Smooth muscle cell (in vitro differentiated cells): ENCODE measurements around the gene GRM4. TPM values are rescaled to one million over a fixed set of nuclear protein-coding genes. Genes with fewer than 3 reads are reported as not detected.

ENCODE experiments used
- DNase-seq: peaks from one replicate; lab custom pipeline; 2025; ENCODE audit not compliant: unreplicated experiment; lab: John Stamatoyannopoulos, UW
- H2AFZ ChIP-seq: fragments of 200-600 bp; sonication (generic); 2 replicates; pipeline ENCODE4 v1.6.0; 2016; ENCODE audit warnings: antibody characterized with exemption, low read depth, mild to moderate bottlenecking
- H3F3A ChIP-seq: fragments of 200-600 bp; sonication (generic); 2 replicates; pipeline ENCODE4 v1.6.0; 2017; ENCODE audit warnings: antibody characterized with exemption, low read depth
- H3K27ac ChIP-seq: fragments of 200-600 bp; sonication (generic); 2 replicates; pipeline ENCODE4 v1.5.1; 2016; ENCODE audit warnings: low read depth, mild to moderate bottlenecking
- H3K27me3 ChIP-seq: fragments of 200-600 bp; sonication (generic); 2 replicates; pipeline ENCODE4 v1.6.1; 2016; ENCODE audit warnings: low read depth, mild to moderate bottlenecking
- H3K36me3 ChIP-seq: fragments of 200-600 bp; sonication (generic); 2 replicates; pipeline ENCODE4 v1.5.1; 2016; ENCODE audit warnings: low read depth
- H3K4me1 ChIP-seq: fragments of 200-600 bp; sonication (generic); 2 replicates; pipeline ENCODE4 v1.5.1; 2016; ENCODE audit warnings: low read depth
- H3K4me2 ChIP-seq: fragments of 200-600 bp; sonication (generic); 2 replicates; pipeline ENCODE4 v1.6.0; 2016; ENCODE audit warnings: mild to moderate bottlenecking
- H3K4me3 ChIP-seq: fragments of 200-600 bp; sonication (generic); 2 replicates; pipeline ENCODE4 v1.5.1; 2016; ENCODE audit warnings: mild to moderate bottlenecking
- H3K79me2 ChIP-seq: fragments of 200-600 bp; sonication (generic); 2 replicates; pipeline ENCODE4 v1.6.0; 2016; ENCODE audit warnings: low read depth, mild to moderate bottlenecking
- H3K9ac ChIP-seq: fragments of 200-600 bp; sonication (generic); 2 replicates; pipeline ENCODE4 v1.6.0; 2016; ENCODE audit warnings: low read depth
- H3K9me3 ChIP-seq: fragments of 200-600 bp; sonication (generic); replicated peaks from 2 replicates; pipeline ENCODE4 v1.5.1; 2016; ENCODE audit warnings: low read depth
- H4K20me1 ChIP-seq: fragments of 200-600 bp; sonication (generic); 2 replicates; pipeline ENCODE4 v1.6.0; 2016; ENCODE audit warnings: low read depth
- CTCF ChIP-seq: fragments of 200-600 bp; sonication (generic); IDR thresholded peaks from 2 replicates; pipeline ENCODE4 v1.5.1; 2017; ENCODE audit warnings: borderline replicate concordance, mild to moderate bottlenecking, antibody characterized with exemption; ENCODE audit not compliant: insufficient read depth, poor library complexity, severe bottlenecking
- WGBS: methylation state at CpG from one replicate; pipeline ENCODE4 v1.1.7; 2016; ENCODE audit warnings: low lambda C conversion rate; 5-methylcytosine and 5-hydroxymethylcytosine counted together
- polyA plus RNA-seq: library from polyadenylated mRNA; unstranded; fragments of >200 nt; fragmentation: Nextera tagmentation; extraction: Ambion mirVana; gene quantifications from 2 replicates; pipeline ENCODE4 v1.2.1, GENCODE V29; 2016
- total RNA-seq: library from RNA; depleted of rRNA; stranded (reverse); fragments of >200 nt; gene quantifications from 2 replicates; pipeline ENCODE4 v1.2.3, GENCODE V29; 2014

Gene GRM4
- total and polyA plus RNA-seq, 2 experiments from 2014 or later: 0.21 TPM; not detected in 1

GRCh38 chr6:34065466-34066217, 80.2 kb downstream of the GRM4 start:
- no peak for TF ChIP-seq CTCF
- Histone ChIP-seq H3K9me3 (no peaks in the 10 kb centered on the region), H3K9ac (no peak overlapping the region), H2AFZ (no peak overlapping the region), H3F3A (no peaks in the 10 kb centered on the region), H4K20me1 (no peaks in the 10 kb centered on the region), H3K4me2 (no peak overlapping the region), H3K4me1 (no peaks in the 10 kb centered on the region), H3K79me2 (no peaks in the 10 kb centered on the region), H3K27me3 (peaks cover 2% of the 10 kb centered on the region), H3K27ac (no peak overlapping the region), H3K4me3 (no peak overlapping the region), H3K36me3 (no peaks in the 10 kb centered on the region)
- WGBS: 84% methylated on average over 24 of the region's 24 CpGs
- DNase-seq: no peak

DNA sequence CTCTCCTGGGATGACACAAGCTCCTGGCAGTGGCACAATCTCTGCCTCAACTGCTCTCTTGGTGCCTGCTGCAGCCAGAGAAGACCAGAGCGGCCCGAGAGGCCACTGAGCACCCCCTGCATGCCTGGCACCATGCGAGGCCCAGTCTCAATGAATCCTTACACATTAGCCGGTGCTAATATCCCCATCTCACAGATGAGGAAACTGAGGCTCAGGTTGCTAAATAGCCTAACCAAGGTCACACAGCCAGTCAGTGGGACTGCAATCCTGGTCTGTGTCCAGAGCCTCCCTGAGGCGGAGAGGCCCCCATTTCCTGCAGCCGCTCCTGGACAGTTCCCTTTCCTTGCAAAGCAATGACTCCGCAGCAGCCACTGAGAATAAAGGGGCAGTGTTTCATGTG, 81.2 kb downstream of the GRM4 start:
- no peaks in the 10 kb centered on the region for H3K36me3 ChIP-seq
- WGBS: 93% methylated on average over 7 of the region's 7 CpGs

DNA sequence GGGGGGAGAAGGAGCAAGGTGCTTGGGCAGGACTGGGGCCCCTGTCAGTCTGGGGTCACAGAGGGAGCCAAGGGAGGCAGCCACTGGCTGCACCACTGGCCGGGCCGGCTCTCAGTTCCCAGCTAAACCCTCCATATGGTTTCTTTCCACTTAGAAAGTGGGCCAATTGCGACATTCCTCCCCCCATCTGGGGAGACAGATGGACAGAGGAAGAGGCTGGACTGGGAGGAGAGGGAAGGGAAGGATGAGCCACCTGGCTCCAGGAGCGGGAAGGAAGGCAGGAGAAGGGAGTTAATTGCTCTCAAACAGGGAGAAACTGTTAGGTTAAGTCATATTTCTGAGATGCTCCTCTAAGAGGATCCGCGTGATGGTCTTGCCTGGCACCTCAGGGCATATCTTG, 82.2 kb downstream of the GRM4 start:
- Histone ChIP-seq H3K9me3 (no peaks in the 10 kb centered on the region), H3K27ac (no peak overlapping the region), H4K20me1 (no peaks in the 10 kb centered on the region), H3K27me3 (peaks cover 2% of the 10 kb centered on the region), H2AFZ (no peak overlapping the region), H3K4me1 (no peaks in the 10 kb centered on the region), H3K4me3 (no peak overlapping the region), H3K4me2 (no peak overlapping the region), H3K9ac (no peak overlapping the region), H3K36me3 (no peaks in the 10 kb centered on the region), H3K79me2 (no peaks in the 10 kb centered on the region), H3F3A (no peaks in the 10 kb centered on the region)
- no peak for DNase-seq
- TF ChIP-seq CTCF: no peak
- 92% methylated on average over 6 of the region's 6 CpGs for WGBS

More for the DNA sequence above, 81.2 kb downstream of the GRM4 start:
- Histone ChIP-seq H3K9ac (no peak overlapping the region), H3K4me2 (no peak overlapping the region), H3K27ac (no peak overlapping the region), H4K20me1 (no peaks in the 10 kb centered on the region), H2AFZ (no peak overlapping the region), H3F3A (no peaks in the 10 kb centered on the region), H3K4me3 (no peak overlapping the region), H3K9me3 (no peaks in the 10 kb centered on the region), H3K27me3 (peaks cover 2% of the 10 kb centered on the region), H3K79me2 (no peaks in the 10 kb centered on the region), H3K4me1 (no peaks in the 10 kb centered on the region)
- TF ChIP-seq CTCF: no peak
- DNase-seq: no peak

DNA sequence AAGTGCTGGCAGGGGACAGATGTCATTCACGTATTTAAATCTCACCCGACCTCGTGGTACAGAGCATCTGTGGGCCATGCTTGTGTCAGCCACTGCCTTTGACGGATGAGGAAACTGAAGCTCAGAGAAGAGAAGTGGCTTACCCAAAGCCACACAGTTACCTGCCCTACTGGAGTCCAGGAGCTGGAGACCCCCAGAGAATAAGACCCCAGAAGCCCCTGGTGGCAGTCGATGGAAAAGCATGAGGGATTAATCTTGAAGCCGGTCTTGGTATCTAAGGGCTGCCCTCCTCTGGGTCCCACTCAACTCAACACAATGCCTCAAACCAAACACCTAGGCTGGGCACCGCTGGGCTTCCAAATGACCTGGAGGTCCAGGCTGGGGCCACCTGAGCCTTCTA, 83.1 kb downstream of the GRM4 start:
- Histone ChIP-seq H3K4me2 (no peak overlapping the region), H3K27me3 (peaks cover 2% of the 10 kb centered on the region), H2AFZ (no peak overlapping the region), H4K20me1 (no peaks in the 10 kb centered on the region), H3F3A (no peaks in the 10 kb centered on the region), H3K9me3 (no peaks in the 10 kb centered on the region), H3K9ac (no peak overlapping the region), H3K79me2 (no peaks in the 10 kb centered on the region), H3K27ac (no peak overlapping the region), H3K36me3 (no peaks in the 10 kb centered on the region), H3K4me3 (no peak overlapping the region), H3K4me1 (no peaks in the 10 kb centered on the region)
- TF ChIP-seq CTCF: peak; percentile 20
- whole genome bisulfite sequencing: 85% methylated on average over 7 of the region's 7 CpGs
- DNase-seq: no peak
